ENCODE results near the gene MICAL1.

GRCh38 chr6:109443425-109443950 lies 12.1 kb downstream of the MICAL1 start:
- TF ChIP-seq CTCF (IDR thresholded peaks at IDR 0.05; ENCODE audit: low read depth, low read length) (no peak), EZH2phosphoT487 (IDR thresholded peaks at IDR 0.05; ENCODE audit: low read depth) (no peak)

Measured in OCI-LY3 (cell line).